ENCODE measurements around the gene TSPAN1. TPM values are rescaled to one million over a fixed set of nuclear protein-coding genes. Genes with fewer than 3 reads are reported as not detected.
A peak's percentile ranks its signal among the peaks of the same experiment; 100 is the strongest.

TSPAN1 gene
- total and polyA plus RNA-seq, 12 donors = 0.39 to 44.6 (median 7.6) TPM

- Histone ChIP-seq H3K27me3 (no peaks in the 10 kb centered on the region), H3K27ac (peak overlapping the region; percentile 95 to 98 (median 97)), H3K4me1 (replicated peaks in 1 of 2) (peaks cover 24 to 37% of the 10 kb centered on the region in 2 donors), H3K36me3 (replicated peaks in 1 of 2) (no peaks in the 10 kb centered on the region), H3K4me3 (peak overlapping the region in 2 of 4 donors; percentile 75 to 77), H3K9me3 (replicated peaks in 1 of 3) (no peaks in the 10 kb centered on the region)
- no peak for DNase-seq
- 53 to 66% (median 61%) methylated on average over 3 of the region's 3 CpGs for WGBS, 4 donors
- intact Hi-C loops (cut with DNase I) = loop anchor here in 1 of 2 donors (5.0 kb wide), 1 partner anchor 97 kb away; no protein-coding TSS in a partner anchor
- TF ChIP-seq POLR2A (IDR thresholded peaks at IDR 0.05) (no peak), CTCF (IDR thresholded peaks at IDR 0.05) (no peak)
Measured at GRCh38 chr1:46133781-46134350, 41.0 kb upstream of the TSPAN1 start.

GRCh38 chr1:46134660-46135331, 40.1 kb upstream of the TSPAN1 start:
- intact Hi-C loops (cut with DNase I) = loop anchor here in 1 of 2 donors (5.0 kb wide), 2 partner anchors 38 to 97 kb away; no protein-coding TSS in a partner anchor
- TF ChIP-seq POLR2A (IDR thresholded peaks at IDR 0.05) (peak in 1 of 2 donors; percentile 26), CTCF (IDR thresholded peaks at IDR 0.05) (no peak)

GRCh38 chr1:46136711-46137110, 38.2 kb upstream of the TSPAN1 start:
- H3K27me3 ChIP-seq = no peaks in the 10 kb centered on the region
- DNase-seq = no peak
- intact Hi-C loops (cut with DNase I) = loop anchor here in 1 of 2 donors (5.0 kb wide), 1 partner anchor 36 kb away; no protein-coding TSS in a partner anchor
- H3K4me1 ChIP-seq (replicated peaks in 1 of 2) = peaks cover 15 to 20% of the 10 kb centered on the region in 2 donors
- no peaks in the 10 kb centered on the region for H3K9me3 ChIP-seq (replicated peaks in 1 of 3)
- no peaks in the 10 kb centered on the region for H3K36me3 ChIP-seq (replicated peaks in 1 of 2)
- no peak overlapping the region for H3K4me3 ChIP-seq
- TF ChIP-seq CTCF (IDR thresholded peaks at IDR 0.05) = no peak
- no peak for TF ChIP-seq POLR2A (IDR thresholded peaks at IDR 0.05)
- H3K27ac ChIP-seq = peak overlapping the region in 1 of 5 donors; percentile 24

More at GRCh38 chr1:46134660-46135331, 40.1 kb upstream of the TSPAN1 start:
- H3K36me3 ChIP-seq (replicated peaks in 1 of 2) = no peaks in the 10 kb centered on the region
- H3K9me3 ChIP-seq (replicated peaks in 1 of 3) = no peaks in the 10 kb centered on the region
- peak overlapping the region; percentile 29 to 98 (median 86) for H3K27ac ChIP-seq
- no peak overlapping the region for H3K4me3 ChIP-seq
- DNase-seq = peak in 6 of 7 donors; percentile 27 to 57 (median 43)
- H3K27me3 ChIP-seq = no peaks in the 10 kb centered on the region
- peaks cover 24 to 28% of the 10 kb centered on the region in 2 donors for H3K4me1 ChIP-seq (replicated peaks in 1 of 2)
- WGBS, 4 donors = 37 to 47% (median 41%) methylated on average over 3 of the region's 3 CpGs

- H3K4me3 ChIP-seq = no peak overlapping the region
- H3K9me3 ChIP-seq (replicated peaks in 1 of 3) = no peaks in the 10 kb centered on the region
- WGBS, 4 donors = 62 to 68% (median 65%) methylated on average over 3 of the region's 3 CpGs
- no peaks in the 10 kb centered on the region for H3K27me3 ChIP-seq
- no peaks in the 10 kb centered on the region for H3K36me3 ChIP-seq (replicated peaks in 1 of 2)
- no peak for DNase-seq
- H3K4me1 ChIP-seq (replicated peaks in 1 of 2) = peaks cover 15 to 20% of the 10 kb centered on the region in 2 donors
- intact Hi-C loops (cut with DNase I) = loop anchor here in 1 of 2 donors (5.0 kb wide), 1 partner anchor 34 kb away; no protein-coding TSS in a partner anchor
- peak overlapping the region in 2 of 5 donors; percentile 18 to 24 for H3K27ac ChIP-seq
- TF ChIP-seq POLR2A (IDR thresholded peaks at IDR 0.05) = no peak
Measured at GRCh38 chr1:46137916-46138315, 37.0 kb upstream of the TSPAN1 start.

Measured in adrenal gland (tissue), 12 donors.